ENCODE measurements around the gene SEC11C.

GRCh38 chr18:59156316-59156715, 16.6 kb downstream of the SEC11C start:
- TF ChIP-seq CTCF (IDR thresholded peaks at IDR 0.05), result no peak
- no peak for TF ChIP-seq POLR2A (IDR thresholded peaks at IDR 0.05)
